Gastrocnemius medialis (tissue), 4 donors: ENCODE measurements around the gene RFTN1. TPM values are rescaled to one million over a fixed set of nuclear protein-coding genes. Genes with fewer than 3 reads are reported as not detected.

Experiments
- ATAC-seq, 2 donors: fragments of 150-250 bp; one replicate each; pipeline ENCODE4 v1.9.1; 2016
- DNase-seq, 2 donors: peaks; one replicate each; pipeline ENCODE4 v3.0.0-alpha.2; 2019
- H3K27ac ChIP-seq, 4 donors: fragments of 200-600 bp; sonication (generic); 1 replicate in 1 of 4; 2 replicates in 3 of 4; pipeline ENCODE4 v1.5.1; 2016 to 2018; ENCODE audit warnings: mild to moderate bottlenecking in 2 of 4, moderate library complexity in 1 of 4
- H3K27me3 ChIP-seq, 3 donors: fragments of 200-600 bp; sonication (generic) in 2 of 3; 1 replicate in 1 of 3; 2 replicates in 2 of 3; pipeline versions ENCODE4 v1.5.1 to v1.6.0; 2016 to 2019; ENCODE audit warnings: mild to moderate bottlenecking in 1 of 3, moderate library complexity in 1 of 3
- H3K36me3 ChIP-seq, 2 donors: fragments of 200-600 bp; sonication (generic) in 1 of 2; one replicate each; pipeline ENCODE4 v1.5.1; 2017 to 2018
- H3K4me1 ChIP-seq, 2 donors: fragments of 200-600 bp; sonication (generic) in 1 of 2; one replicate each; pipeline ENCODE4 v1.5.1; 2016 to 2017; ENCODE audit warnings: mild to moderate bottlenecking in 2 of 2
- H3K4me3 ChIP-seq, 4 donors: fragments of 200-600 bp; sonication (generic) in 3 of 4; 1 replicate in 1 of 4; 2 replicates in 3 of 4; pipeline ENCODE4 v1.5.1; 2016 to 2019; ENCODE audit warnings: mild to moderate bottlenecking in 2 of 4
- H3K9me3 ChIP-seq, 3 donors: fragments of 200-600 bp; sonication (generic) in 2 of 3; 1 replicate in 1 of 3; 2 replicates in 2 of 3; pipeline ENCODE4 v1.5.1; 2016 to 2019
- POLR2A ChIP-seq, 2 donors: fragments of 450-650 bp; IDR thresholded peaks; one replicate each; pipeline ENCODE4 v1.6.1; 2017; ENCODE audit warnings: antibody characterized with exemption in 2 of 2, mild to moderate bottlenecking in 2 of 2, moderate library complexity in 2 of 2
- in situ Hi-C, 4 donors: fragments of 200-750 bp; cut with MboI; loops; one replicate each; pipeline versions ENCODE4 v1.15.0 to v1.8.0; 2017; ENCODE audit warnings: low sequenced_read_pairs in 4 of 4
- intact Hi-C: fragments of 100-400 bp; cut with DNase I; formaldehyde crosslinking; loops from one replicate; pipeline ENCODE4 v1.15.1; 2023; ENCODE audit warnings: low total_unique reads
- total RNA-seq, 4 donors: library from RNA; depleted of rRNA; stranded (reverse); fragments of >200 nt; gene quantifications; one replicate each; pipeline versions ENCODE4 v1.1.0 to v1.2.3, GENCODE V29; 2016
- TF ChIP-seq, protein P1 (sequence below), 5 experiments: fragments of 450-650 bp in 3 of 5; fragments of 200-600 bp in 2 of 5; sonication (generic) in 2 of 5; IDR thresholded peaks in 4 of 5; conservative IDR thresholded peaks in 1 of 5; 1 replicate in 4 of 5; 2 replicates in 1 of 5; pipeline ENCODE4 v1.5.1; 2016 to 2019; ENCODE audit warnings: antibody characterized with exemption in 5 of 5, mild to moderate bottlenecking in 3 of 5, moderate library complexity in 3 of 5

RFTN1 gene
- total RNA-seq, 4 donors from 2014 or later, result 10.7 to 22.8 (median 11.7) TPM

DNA sequence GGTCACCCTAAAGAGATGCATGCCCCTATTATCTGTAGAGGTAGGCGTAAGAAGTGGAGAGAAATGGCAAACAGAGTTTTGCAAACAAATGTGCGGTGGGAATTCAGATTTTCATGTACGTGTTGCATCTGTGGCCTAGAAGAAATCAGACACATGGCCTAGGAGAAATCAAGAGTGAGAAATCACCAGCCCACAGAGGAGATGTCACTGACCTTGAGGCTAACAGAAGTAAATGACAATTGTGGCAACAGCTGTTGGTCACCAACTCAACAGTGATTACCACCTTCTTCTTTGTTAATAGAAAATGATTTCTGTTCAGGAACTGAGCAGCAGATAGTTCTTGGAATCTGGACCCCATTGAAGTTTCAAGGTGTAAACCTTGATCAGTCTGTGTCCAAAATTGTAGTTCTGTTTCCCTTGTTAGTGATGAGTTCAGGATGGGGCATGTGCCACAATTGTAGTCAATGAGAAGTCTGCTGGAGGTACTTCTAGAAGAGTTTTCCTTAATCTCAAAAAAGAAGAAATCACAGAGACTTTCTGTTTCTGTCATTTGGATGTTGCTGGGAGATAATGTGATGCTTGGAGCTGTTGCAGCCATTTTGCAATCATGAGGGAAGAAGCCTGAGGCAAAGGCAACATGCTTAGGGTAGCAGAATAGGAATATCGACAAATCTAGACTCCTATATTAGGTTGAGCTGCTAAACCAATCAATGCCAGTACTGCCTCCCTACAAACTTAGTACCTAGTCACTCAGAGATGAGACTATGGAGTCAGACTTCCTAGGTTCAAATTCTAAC is 34.3 kb upstream of the RFTN1 start:
- no peak for TF ChIP-seq POLR2A (IDR thresholded peaks at IDR 0.05)
- TF ChIP-seq, protein P1, sequence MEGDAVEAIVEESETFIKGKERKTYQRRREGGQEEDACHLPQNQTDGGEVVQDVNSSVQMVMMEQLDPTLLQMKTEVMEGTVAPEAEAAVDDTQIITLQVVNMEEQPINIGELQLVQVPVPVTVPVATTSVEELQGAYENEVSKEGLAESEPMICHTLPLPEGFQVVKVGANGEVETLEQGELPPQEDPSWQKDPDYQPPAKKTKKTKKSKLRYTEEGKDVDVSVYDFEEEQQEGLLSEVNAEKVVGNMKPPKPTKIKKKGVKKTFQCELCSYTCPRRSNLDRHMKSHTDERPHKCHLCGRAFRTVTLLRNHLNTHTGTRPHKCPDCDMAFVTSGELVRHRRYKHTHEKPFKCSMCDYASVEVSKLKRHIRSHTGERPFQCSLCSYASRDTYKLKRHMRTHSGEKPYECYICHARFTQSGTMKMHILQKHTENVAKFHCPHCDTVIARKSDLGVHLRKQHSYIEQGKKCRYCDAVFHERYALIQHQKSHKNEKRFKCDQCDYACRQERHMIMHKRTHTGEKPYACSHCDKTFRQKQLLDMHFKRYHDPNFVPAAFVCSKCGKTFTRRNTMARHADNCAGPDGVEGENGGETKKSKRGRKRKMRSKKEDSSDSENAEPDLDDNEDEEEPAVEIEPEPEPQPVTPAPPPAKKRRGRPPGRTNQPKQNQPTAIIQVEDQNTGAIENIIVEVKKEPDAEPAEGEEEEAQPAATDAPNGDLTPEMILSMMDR (IDR thresholded peaks at IDR 0.05 in 4 of 5, conservative IDR thresholded peaks at IDR 0.05 in 1 of 5), result no peak

DNA sequence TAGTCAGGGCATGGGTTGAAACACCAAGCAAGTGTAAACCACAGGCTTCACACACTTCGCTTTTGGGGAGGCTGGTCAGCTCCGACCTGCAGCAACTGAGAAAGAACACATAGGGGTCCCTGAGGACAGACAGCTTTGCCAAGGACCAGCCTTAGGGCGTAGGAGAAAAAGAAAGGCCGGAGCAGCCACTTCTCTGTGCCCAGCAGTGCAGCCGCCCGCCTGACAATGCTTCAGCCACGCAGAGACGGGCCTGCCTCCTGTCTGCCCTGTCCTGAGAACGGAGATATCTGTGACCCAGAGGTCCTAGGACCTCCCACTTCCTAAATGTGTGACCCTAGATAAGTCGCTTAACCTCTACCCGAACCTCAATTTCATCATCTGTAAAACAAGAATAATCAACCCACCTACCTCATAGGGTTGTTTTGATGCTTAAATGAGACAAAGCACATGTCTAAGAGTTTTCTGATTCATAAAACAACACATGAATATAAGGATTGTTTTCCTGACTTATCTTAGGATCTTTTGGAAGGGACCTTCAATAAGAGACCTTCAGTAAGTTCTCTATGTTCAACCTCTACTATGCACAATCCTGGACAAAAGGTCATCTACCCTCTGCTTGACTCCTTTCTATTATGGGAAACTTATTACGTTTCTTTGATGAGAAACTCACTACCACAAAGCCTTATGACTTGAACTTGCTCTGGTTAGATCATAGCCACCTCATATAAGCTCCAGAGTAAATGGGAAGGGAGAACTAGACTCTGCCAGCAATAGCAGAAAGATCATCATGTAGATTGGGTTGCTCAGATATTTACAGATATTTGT is 32.9 kb upstream of the RFTN1 start:
- Histone ChIP-seq H3K4me1 (peaks cover 2 to 23% of the 10 kb centered on the region in 2 donors), H3K27ac (peak overlapping the region; percentile 48 to 74 (median 71)), H3K36me3 (no peaks in the 10 kb centered on the region), H3K27me3 (no peaks in the 10 kb centered on the region), H3K4me3 (no peak overlapping the region), H3K9me3 (no peaks in the 10 kb centered on the region)
- peak in 1 of 2 donors; percentile 21 for TF ChIP-seq POLR2A (IDR thresholded peaks at IDR 0.05)
- TF ChIP-seq, protein P1 (IDR thresholded peaks at IDR 0.05 in 4 of 5, conservative IDR thresholded peaks at IDR 0.05 in 1 of 5), result no peak
- in situ Hi-C loops (loop anchor here in 1 of 4 donors (25.0 kb wide), 1 partner anchor 934 kb away; the partner anchor contains the start of genes BTD and HACL1), intact Hi-C loops (loop anchor here (5.0 kb wide), 1 partner anchor 34 kb away; the partner anchor contains the start of gene RFTN1)
- ATAC-seq, result peak; percentile 21 to 57
- no peak for DNase-seq

More for the DNA sequence above, 34.3 kb upstream of the RFTN1 start:
- H3K9me3 ChIP-seq, result no peaks in the 10 kb centered on the region
- no peaks in the 10 kb centered on the region for H3K36me3 ChIP-seq
- ATAC-seq, result no peak
- no peak overlapping the region for H3K4me3 ChIP-seq
- H3K27ac ChIP-seq, result peak overlapping the region; percentile 43 to 74 (median 70)
- peaks cover 2 to 23% of the 10 kb centered on the region in 2 donors for H3K4me1 ChIP-seq
- DNase-seq, result no peak
- no peaks in the 10 kb centered on the region for H3K27me3 ChIP-seq
- intact Hi-C loops, result loop anchor here (5.0 kb wide), 1 partner anchor 35 kb away; the partner anchor contains the start of gene RFTN1
- in situ Hi-C loops, result loop anchor here in 1 of 4 donors (25.0 kb wide), 1 partner anchor 935 kb away; the partner anchor contains the start of genes BTD and HACL1

DNA sequence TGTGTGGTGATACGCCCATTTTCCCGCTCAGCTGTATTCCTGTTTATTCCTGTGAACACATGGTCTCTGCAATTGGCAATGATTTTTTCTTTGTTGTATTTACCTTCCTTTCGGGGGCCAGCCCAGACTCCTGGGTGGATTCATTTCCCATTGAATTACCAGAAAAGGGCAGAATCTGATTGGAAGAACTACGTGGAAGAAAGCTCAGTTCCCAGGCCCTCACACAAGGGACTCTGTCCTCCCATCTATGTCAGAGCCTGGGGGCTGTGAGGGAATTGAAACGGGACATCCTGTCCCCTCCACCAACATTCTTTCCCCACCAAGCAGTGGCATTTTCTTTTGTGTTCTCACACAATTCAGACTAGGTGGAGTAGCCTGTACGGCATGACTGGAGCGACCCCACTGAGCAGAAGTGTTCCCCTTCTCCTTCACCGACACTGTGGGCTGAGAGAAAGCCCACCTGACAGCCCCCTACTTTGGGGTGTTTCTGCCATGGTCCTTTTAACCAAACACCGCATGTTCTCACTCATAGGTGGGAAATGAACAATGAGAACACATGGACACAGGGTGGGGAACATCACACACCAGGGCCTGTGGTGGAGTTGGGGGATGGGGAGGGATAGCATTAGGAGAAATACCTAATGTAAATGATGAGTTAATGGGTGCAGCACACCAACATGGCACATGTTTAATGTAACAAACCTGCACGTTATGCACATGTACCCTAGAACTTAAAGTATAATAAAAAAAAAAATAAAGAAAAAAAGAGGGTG is 32.1 kb upstream of the RFTN1 start:
- H3K27ac ChIP-seq, result peak overlapping the region; percentile 53 to 76 (median 71)
- H3K36me3 ChIP-seq, result no peaks in the 10 kb centered on the region
- H3K9me3 ChIP-seq, result no peaks in the 10 kb centered on the region
- no peaks in the 10 kb centered on the region for H3K27me3 ChIP-seq
- H3K4me1 ChIP-seq, result peaks cover 2 to 22% of the 10 kb centered on the region in 2 donors
- H3K4me3 ChIP-seq, result no peak overlapping the region
- in situ Hi-C loops, result loop anchor here in 1 of 4 donors (25.0 kb wide), 1 partner anchor 933 kb away; the partner anchor contains the start of genes BTD and HACL1
- intact Hi-C loops, result loop anchor here (5.0 kb wide), 1 partner anchor 33 kb away; the partner anchor contains the start of gene RFTN1
- DNase-seq (no peak), ATAC-seq (peak; percentile 44 to 70)
- TF ChIP-seq POLR2A (IDR thresholded peaks at IDR 0.05), result peak in 1 of 2 donors; percentile 8
- TF ChIP-seq, protein P1 (IDR thresholded peaks at IDR 0.05 in 4 of 5, conservative IDR thresholded peaks at IDR 0.05 in 1 of 5), result no peak
